PC-3 (cell line): ENCODE measurements around the gene ZNF512B.

Source experiments
- CTCF ChIP-seq: fragments of 300-600 bp; sonication (generic); conservative IDR thresholded peaks from 2 replicates; pipeline ENCODE4 v1.5.1; 2017; ENCODE audit warnings: antibody characterized with exemption, low read depth, mild to moderate bottlenecking, low read length
- EZH2 ChIP-seq: fragments of 300-600 bp; sonication (generic); IDR thresholded peaks from one replicate; pipeline ENCODE4 v1.6.1; 2017; ENCODE audit warnings: antibody characterized with exemption, mild to moderate bottlenecking, low read length; ENCODE audit not compliant: unreplicated experiment

GRCh38 chr20:63973636-63974401, 4.1 kb upstream of the ZNF512B start:
- TF ChIP-seq CTCF (peak; percentile 97), EZH2 (no peak)
